ENCODE data around the gene YIPF2. TPM values are rescaled to one million over a fixed set of nuclear protein-coding genes. Genes with fewer than 3 reads are reported as not detected.
"Not testable (repeated sequence)": the region's sequence is repeated elsewhere in the genome, so short reads cannot be mapped to it uniquely, and the experiment has no call there.

Gene YIPF2
- polyA plus RNA-seq (2012; ENCODE audit: insufficient read depth, insufficient read length): 32.6 TPM

DNA sequence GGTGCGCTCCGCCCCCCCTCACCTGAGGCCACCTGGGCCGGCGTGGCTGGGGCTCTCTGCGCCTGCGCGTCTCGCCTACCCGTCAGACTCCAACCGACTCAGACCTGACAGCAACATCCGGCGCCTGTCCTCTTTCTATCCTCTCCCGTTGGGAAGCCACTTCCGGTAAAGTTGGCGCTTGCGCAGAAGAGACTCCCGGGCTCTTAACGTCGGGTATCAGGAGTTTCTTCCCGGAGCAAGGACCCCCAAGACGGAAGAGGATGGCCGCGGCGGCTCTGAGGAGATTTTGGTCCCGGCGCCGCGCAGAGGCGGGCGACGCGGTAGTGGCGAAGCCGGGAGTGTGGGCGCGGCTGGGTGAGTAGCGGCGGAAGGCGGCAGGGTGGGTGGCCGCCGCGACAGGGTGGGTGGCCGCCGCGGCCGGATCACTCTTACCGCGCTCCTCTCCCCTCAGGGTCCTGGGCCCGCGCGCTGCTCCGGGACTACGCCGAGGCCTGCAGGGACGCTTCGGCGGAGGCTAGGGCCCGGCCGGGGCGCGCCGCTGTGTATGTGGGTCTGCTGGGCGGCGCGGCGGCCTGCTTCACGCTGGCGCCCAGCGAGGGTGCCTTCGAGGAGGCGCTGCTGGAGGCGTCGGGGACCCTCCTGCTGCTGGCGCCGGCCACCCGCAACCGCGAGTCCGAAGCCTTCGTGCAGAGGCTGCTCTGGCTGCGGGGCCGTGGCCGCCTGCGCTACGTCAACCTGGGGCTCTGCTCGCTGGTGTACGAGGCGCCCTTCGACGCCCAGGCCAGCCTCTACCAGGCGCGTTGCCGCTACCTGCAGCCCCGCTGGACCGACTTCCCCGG is at the start of gene YIPF2, which contains the start of gene TIMM29:
Gene YIPF2 (minus strand): TSS at position 77 of the 839 bp plus-strand sequence. CDS start 229 bp downstream, outside the sequence.
Gene TIMM29 (plus strand): TSS at position 249 of the 839 bp plus-strand sequence. CDS start 12 bp downstream, at position 261.
- peak; percentile 98 for DNase-seq (ENCODE audit: low read depth, low spot score)
- peak within 1 kb of the TSS; percentile 82 for H3K4me3 ChIP-seq (ENCODE audit: low read length)

- no peak overlapping the region for H3K4me3 ChIP-seq (ENCODE audit: low read length)
- DNase-seq (ENCODE audit: low read depth, low spot score): no peak
These were observed 49.3 kb upstream of the YIPF2 start for GRCh38 chr19:10977742-10978092.

GRCh38 chr19:10976131-10976892 is 47.9 kb upstream of the YIPF2 start:
- no peak for DNase-seq (ENCODE audit: low read depth, low spot score)
- H3K4me3 ChIP-seq (ENCODE audit: low read length): no peak overlapping the region

GRCh38 chr19:10975374-10976130 is 47.1 kb upstream of the YIPF2 start:
- DNase-seq (ENCODE audit: low read depth, low spot score): no peak

GRCh38 chr19:10971107-10971726 is 42.8 kb upstream of the YIPF2 start:
- no peak for DNase-seq (ENCODE audit: low read depth, low spot score)
- H3K4me3 ChIP-seq (ENCODE audit: low read length): no peak overlapping the region

More at GRCh38 chr19:10975374-10976130, 47.1 kb upstream of the YIPF2 start:
- H3K4me3 ChIP-seq (ENCODE audit: low read length): no peak overlapping the region

DNA sequence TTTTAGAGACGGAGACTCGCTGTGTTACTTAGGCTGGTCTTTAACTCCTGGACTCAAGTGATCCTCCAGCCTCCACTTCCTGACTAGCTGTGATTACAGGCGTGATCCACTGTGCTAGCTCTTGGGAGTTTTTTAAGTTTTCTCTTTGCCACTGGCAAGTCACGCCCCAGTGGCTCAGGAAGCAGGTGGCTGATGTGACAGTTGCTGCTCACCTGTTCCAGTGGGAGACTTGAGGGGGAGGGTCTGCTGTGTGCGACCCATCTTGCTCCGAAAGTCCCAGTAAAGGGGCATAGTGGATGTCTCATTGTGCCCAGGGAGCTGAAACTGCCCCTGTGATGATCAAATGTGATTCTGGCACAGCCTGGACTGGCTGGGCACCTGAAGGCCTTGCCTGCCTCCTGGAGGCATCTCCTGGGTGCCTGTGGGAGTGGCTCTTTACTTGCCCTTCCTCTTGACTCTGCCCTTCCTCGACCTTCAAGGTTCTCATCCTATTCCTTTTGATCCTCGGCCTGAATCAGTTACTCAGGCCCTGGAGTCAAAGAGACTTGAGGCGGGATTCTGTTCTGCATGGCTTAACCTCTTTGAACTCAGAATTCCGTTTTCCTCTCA is 40.2 kb upstream of the YIPF2 start:
- peak overlapping the region; percentile 19 for H3K4me3 ChIP-seq (ENCODE audit: low read length)
- DNase-seq (ENCODE audit: low read depth, low spot score): peak; percentile 79

GRCh38 chr19:10966809-10967208 is 38.4 kb upstream of the YIPF2 start:
- DNase-seq (ENCODE audit: low read depth, low spot score): no peak
- H3K4me3 ChIP-seq (ENCODE audit: low read length): no peak overlapping the region

- no peak overlapping the region for H3K4me3 ChIP-seq (ENCODE audit: low read length)
- DNase-seq (ENCODE audit: low read depth, low spot score): no peak
These were observed 37.0 kb upstream of the YIPF2 start for GRCh38 chr19:10965398-10965797.

DNA sequence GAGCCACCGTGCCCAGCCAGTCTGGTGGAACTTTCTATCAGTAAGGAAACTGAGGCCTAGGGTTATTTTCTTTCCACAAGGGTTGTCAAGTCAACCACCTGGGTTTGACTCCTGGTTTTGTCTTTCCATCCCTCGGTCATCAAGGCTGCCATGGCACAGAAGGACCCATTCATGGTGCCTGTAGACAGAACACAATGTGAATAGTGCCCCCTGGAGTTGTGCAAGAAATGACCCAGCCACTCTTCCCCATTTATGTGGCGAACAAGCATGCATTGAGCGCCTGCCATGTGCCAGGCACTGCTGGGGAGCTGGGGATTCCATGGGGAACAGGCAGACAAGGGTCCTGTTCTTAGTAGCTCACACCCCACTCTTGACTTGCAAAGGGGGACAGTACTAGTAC is 36.5 kb upstream of the YIPF2 start:
- no peak overlapping the region for H3K4me3 ChIP-seq (ENCODE audit: low read length)
- no peak for DNase-seq (ENCODE audit: low read depth, low spot score)

- no peak for DNase-seq (ENCODE audit: low read depth, low spot score)
- H3K4me3 ChIP-seq (ENCODE audit: low read length): no peak overlapping the region
These were observed 35.4 kb upstream of the YIPF2 start for GRCh38 chr19:10963865-10964264.

- H3K4me3 ChIP-seq (ENCODE audit: low read length): peak overlapping the region; percentile 68
- DNase-seq (ENCODE audit: low read depth, low spot score): no peak
These were observed 34.4 kb upstream of the YIPF2 start for GRCh38 chr19:10962863-10963262.

GRCh38 chr19:10961073-10961860 is 32.8 kb upstream of the YIPF2 start:
- no peak for DNase-seq (ENCODE audit: low read depth, low spot score)
- H3K4me3 ChIP-seq (ENCODE audit: low read length): peak overlapping the region; percentile 68

DNA sequence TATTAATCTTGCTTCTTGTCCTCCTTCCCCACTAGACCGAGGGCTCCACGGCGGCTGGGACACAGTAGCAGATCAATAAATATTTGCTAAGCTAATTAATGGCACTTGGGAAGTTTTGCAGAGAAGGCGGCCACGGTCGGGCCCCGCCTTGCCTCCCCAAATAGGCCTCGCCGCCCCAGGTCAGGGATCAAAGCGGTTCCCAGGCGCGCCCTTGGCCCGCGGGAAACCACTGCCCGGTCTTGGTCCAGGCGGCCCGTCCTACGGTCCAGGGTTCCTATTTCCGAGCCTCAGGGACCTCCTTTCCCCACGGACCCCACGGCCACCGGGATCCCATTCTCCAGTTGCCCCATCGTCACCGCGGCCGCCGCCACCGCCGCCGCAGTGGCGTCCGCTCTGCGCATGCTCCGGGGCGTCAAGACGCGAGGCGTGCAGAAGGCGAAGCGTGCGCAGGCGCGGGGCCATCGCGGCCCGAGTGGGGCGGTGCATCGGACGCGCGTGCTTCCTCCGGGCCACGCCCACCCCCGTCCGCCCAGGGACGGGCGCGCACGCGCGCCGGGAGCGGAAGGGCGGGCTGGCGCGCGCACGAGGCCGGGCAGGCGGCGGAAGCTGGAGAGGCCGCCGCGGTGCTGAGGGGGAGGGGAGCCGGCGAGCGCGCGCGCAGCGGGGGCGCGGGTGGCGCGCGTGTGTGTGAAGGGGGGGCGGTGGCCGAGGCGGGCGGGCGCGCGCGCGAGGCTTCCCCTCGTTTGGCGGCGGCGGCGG is 32.1 kb upstream of the YIPF2 start, which contains the start of gene SMARCA4:
Gene SMARCA4 (plus strand): TSS at position 717 of the 759 bp plus-strand sequence. CDS start 23,122 bp downstream, outside the sequence.
- H3K4me3 ChIP-seq (ENCODE audit: low read length): peak within 1 kb of the TSS; percentile 85
- DNase-seq (ENCODE audit: low read depth, low spot score): peak; percentile 92

DNA sequence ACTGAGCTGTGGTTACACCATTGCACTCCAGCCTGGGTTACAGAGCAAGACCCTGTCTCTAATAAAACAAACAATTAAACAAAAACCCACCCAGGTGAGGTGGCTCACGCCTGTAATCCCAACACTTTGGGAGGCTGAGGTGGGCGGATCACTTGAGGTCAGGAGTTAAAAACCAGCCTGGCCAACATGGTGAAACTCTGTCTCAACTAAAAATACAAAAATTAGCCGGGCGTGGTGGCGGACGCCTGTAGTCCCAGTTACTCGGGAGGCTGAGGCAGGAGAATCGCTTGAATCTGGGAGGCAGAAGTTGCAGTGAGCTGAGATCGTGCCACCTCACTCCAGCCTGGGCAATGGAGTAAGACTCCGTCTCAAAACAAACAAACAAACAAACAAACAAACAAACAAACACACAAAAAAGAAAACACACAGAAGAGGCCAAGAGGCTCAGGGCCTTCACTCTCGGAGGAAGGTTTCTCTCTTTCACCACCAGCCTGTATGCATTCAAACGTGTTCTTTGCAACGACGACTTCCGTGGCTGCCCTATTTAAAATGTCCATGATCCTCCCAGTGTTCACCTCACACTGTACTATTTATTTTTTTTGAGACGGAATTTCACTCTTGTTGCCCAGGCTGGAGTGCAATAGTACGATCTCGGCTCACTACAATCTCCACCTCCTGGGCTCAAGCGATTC is 31.0 kb upstream of the YIPF2 start:
- DNase-seq (ENCODE audit: low read depth, low spot score): not testable (repeated sequence)
- H3K4me3 ChIP-seq (ENCODE audit: low read length): peak overlapping the region; percentile 85

GRCh38 chr19:10952809-10953208 is 24.4 kb upstream of the YIPF2 start:
- DNase-seq (ENCODE audit: low read depth, low spot score): no peak
- H3K4me3 ChIP-seq (ENCODE audit: low read length): no peak overlapping the region

GRCh38 chr19:10946958-10947657 is 18.7 kb upstream of the YIPF2 start:
- no peak overlapping the region for H3K4me3 ChIP-seq (ENCODE audit: low read length)
- DNase-seq (ENCODE audit: low read depth, low spot score): no peak
